Prostate gland (tissue), 2 donors: ENCODE data around the gene CCSER1.

Experiments
- CTCF ChIP-seq, 4 experiments: fragments of 200-600 bp in 2 of 4; fragments of 450-650 bp in 2 of 4; sonication (generic) in 2 of 4; IDR thresholded peaks; 1 replicate in 3 of 4; 2 replicates in 1 of 4; pipeline ENCODE4 v1.5.1; 2016 to 2019; ENCODE audit warnings: antibody characterized with exemption in 4 of 4, mild to moderate bottlenecking in 2 of 4, moderate library complexity in 2 of 4
- POLR2AphosphoS5 ChIP-seq: sonication (generic); formaldehyde crosslinking; IDR thresholded peaks from one replicate; pipeline ENCODE4 v1.6.1; 2017; ENCODE audit warnings: antibody characterized with exemption

GRCh38 chr4:91472046-91472445 is 1344.9 kb downstream of the CCSER1 start:
- TF ChIP-seq CTCF (IDR thresholded peaks at IDR 0.05), result no peak
- no peak for TF ChIP-seq POLR2AphosphoS5
